Stimulated activated CD8-positive, alpha-beta memory T cell treated with anti-CD3 and anti-CD28 coated beads, Interleukin-4, amount 100 ng/mL, for 4 hours (primary cell): ENCODE measurements around the gene DPP4.
A peak's percentile ranks its signal among the peaks of the same experiment; 100 is the strongest.

Experiments
- DNase-seq, 2 donors: peaks; one replicate each; pipeline ENCODE4 v3.0.0-alpha.2; 2020; ENCODE audit warnings: low read depth in 2 of 2, low spot score in 1 of 2

Gene DPP4

DNA sequence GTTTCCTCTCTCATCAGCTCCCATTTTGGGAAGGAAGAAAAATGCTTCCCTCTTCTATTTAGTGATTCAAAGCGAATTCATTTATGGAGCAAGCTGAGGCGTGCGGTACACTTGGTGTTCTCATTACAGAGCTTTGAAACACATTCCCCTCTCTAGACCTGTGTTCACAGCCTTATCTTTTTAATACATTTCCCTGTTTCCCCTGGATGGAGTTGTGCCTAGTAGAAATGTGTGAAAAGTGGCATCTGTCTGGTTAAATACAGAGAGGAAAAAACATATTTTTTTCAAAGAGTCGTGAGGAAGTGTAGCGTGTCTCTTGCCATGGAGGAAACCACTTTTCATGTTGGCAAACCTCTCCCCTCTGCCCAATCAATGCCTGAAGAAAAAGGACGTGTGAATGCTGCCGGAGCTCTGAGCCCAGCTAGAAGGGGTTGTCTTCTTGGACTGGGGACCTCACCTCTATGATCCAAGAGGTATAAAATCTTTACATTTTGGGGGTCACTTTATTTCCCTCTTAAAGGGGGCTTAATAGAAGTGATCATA lies 52.4 kb downstream of the DPP4 start:
- DNase-seq: no peak

DNA sequence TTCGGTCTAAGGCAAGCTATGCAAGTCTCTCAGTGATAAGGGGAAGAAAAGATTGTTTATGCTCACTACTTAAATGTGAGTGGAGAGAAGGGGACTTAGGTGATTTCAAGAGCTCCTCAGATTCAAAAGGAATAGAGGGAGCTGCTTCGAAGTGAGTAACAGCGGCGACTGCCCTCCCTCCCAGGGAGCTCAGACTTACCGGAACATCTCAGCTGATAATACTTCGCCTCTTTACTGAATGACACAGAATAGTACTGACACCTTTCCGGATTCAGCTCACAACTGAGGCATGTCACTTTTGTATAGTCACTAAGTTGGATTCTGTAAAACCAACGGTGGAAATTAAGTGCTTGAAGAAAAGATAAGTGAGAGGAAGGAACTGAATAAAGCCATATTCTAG lies 55.5 kb downstream of the DPP4 start:
- no peak for DNase-seq

DNA sequence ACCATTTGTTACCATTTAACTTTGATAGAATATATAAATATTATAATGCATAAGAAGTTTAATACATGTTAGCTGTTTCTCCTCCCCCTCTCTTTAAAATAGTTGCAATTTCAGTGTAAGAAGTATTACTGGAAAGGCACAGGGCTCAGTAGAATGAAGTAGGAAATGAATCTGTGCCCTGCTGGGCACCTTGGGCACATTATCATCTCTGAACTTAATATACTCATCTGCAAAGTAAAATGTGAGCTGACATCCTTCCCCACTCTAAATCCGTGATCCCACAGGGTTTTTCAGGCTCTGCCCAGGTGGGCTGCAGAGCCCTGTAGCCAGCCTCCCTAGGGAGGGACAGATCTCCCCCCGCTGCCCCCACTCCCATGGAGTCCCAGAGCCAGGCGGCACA lies 56.8 kb downstream of the DPP4 start:
- no peak for DNase-seq

DNA sequence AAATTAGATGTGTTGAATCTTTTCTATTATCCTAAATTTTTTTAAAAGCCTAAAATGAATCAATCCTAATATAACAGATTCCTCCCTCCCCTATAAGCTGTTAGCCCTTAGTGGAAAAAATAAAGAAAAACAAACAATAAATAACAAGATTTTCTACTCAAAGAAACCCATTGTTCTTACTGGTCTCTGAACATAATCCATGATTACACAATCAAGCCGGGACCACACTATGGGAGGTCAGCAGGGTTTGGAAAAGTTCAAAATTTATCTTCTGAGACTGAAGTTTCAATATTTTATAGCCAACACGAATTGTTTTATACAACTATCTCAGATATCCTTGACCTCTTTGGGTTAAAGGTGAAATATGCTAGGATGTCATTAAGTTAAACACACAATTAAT lies 57.9 kb downstream of the DPP4 start:
- no peak for DNase-seq

DNA sequence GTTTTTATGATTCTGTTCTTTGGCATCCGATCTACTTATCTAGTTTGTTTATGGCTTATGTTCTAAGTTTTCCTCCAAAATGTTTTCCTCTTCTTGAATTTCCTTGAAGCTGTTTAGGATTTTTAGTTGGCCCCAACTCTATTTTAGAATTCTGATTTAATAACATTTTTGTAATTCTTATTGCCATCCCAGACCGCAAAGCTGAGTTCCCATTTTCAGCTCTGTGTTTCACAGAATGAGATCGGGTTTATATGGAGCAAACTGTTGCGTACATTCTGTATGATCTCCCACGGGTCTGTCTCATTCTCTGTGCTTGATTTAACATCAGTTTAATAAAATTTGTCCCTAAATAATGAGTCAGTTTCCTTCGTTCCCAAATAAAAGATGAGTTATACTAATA lies 59.3 kb downstream of the DPP4 start:
- no peak for DNase-seq

DNA sequence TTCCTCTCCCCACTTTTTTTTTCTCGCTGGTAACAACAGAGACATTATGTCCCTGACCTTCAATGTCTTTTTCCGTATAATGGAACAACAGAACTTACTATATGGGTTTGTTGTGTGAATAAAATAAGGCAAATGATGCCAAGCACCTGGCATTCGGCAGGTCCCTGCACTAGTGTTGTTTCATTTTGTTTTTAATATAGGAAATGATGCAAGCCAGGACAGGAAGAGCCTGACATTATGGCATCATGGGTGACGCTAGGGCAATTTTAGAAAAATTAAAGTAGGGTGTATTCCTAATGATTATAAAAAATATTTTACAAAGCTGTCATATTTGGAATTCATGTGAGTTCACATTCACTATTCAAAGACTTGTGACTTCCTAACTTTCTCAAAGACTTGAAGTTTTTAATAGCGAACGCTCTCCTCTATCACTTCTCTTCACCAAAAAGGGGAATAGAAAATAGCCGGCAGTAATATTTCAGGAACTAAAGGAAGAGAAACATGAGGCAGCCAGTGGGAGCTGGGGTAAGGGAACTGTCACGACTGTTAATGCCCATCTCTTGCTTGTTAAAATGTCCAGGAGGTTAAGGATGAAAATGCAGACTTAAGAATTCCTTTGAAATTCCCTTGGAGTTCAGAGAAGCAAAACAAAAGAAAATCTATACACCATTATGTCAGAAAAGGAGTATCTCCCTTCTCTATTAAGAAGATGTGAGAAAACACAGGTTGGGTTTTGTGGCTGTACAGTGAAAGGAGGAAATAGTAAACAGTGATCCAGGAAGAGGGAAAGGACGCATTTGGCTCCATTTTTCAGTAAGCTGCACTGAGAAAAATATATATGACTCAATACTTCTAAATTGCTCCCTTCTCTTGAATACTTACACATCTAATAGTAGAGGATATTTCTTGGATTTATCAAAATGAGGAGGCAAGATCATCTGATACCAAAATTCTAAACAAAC lies 60.2 kb downstream of the DPP4 start:
- no peak for DNase-seq

DNA sequence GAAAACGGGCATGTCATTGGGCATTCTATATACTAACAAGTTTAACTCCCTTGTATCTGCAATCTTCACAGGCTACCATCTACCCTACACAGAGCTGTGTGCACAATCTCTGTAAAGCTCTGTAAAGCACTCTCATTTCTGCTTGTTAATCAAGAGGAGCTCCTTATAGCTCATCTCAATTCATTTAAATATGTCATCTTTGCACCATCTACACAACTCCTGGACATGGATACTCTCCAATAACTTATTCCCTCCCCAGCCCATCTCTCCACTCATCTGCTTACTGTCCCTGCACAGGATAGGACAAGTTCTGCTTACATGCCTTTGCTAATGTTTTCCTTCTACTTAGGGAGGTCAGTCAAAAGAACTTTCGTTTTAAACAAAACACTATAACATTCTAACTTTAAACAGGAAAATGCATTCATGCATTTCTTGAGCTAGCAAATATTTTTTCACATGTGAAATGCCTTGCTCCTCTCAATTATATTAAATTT lies 61.4 kb downstream of the DPP4 start:
- no peak for DNase-seq

DNA sequence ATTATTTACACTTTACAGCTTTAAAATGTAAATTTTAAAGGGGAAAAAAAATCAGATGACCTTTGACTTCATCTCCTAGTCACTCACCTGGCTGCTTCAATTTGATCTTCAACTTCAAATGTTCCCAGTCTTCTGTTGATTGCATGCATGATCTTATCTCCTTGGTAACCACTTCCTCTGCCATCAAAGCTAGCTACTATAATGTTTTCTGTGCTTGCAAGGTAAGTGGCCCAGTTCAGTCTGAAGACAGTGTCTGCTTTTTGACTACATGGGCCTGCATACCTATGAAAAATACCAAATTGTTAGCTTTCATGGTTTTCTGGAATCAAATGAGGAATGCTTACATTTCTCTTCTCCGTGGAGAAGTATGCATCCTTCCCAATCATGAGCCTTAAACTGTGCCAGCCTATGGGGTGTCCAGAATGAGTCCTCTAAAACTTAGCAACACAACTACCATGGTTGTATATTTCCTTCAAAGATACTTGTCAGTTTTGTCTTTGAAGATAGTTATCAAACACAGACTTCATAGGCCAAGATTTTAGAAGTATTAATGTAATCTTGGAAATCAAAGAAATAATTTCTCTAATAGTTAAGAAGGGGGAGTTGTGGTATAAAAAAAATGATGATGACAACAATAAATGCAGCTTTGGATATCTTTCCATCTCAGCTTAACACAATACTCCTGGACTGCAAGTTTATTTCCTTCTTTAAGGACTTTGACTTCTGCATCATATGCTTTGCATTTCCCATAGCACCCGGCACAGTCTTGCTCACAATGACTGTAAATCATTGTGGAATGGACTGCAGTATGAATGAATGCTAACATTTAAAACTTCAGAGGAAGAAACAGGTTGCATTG lies 62.1 kb downstream of the DPP4 start:
- no peak for DNase-seq

DNA sequence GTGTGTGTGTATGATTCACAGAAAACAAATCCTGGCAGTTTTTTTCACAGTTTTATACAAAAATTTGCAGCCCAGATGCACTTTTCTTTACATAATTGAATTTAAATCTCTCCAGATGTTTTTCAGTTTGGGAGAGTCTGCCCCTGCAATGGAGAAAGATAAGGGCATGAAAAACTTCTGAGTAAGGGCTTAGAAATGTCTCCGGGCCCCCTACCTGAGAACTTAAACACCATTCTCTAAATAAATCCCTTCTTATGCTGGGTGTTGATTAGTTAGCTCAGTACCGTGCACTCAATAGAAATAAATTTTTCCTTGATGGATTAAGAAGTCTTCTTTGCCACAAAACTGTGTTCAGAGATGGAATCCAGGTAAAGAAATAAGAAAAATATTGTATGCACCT lies 64.5 kb downstream of the DPP4 start:
- DNase-seq: no peak

DNA sequence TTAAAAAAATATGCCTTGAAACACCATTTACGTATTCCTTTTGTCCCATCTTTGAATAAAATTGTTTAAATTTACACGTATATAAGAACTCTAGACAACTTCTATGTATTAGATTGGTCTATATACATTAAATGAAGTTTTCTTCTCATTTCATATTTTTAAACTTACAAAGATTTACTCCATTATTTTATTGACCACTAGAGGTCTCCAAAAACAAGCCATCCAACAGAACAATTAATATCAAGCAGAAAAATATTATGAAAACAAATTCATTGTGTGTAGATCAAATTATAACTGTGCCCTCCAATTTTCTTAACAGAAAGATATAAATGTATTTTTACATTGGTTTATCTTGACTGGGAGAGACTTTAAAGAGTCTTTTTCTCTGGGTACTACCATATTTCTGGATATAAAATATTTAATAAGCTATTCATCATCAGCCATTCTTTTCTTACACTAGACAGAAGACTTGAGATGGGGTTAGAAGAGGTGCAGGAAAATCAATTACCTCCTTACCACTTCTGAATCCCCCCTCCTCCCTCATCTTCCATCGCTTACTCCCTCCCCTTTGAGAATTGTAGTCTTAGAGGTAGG lies 66.5 kb downstream of the DPP4 start:
- no peak for DNase-seq

DNA sequence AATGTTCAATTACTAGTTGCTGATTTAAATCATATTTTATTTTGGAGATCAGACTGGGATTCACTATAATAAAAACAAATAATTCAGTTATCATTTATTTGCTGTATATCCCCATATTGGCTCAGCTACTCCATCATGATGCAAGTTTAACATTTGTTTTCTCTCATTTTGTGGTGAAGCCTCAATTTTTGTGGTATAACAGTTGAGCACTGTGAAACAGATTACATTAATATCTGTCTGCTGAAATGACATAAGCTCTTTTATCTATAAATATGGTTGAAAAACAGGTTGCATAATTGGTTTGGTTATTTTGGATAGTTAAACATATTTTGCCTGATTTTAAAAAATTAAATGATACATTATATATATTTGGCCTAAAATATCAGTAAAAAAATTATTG lies 67.7 kb downstream of the DPP4 start:
- no peak for DNase-seq

DNA sequence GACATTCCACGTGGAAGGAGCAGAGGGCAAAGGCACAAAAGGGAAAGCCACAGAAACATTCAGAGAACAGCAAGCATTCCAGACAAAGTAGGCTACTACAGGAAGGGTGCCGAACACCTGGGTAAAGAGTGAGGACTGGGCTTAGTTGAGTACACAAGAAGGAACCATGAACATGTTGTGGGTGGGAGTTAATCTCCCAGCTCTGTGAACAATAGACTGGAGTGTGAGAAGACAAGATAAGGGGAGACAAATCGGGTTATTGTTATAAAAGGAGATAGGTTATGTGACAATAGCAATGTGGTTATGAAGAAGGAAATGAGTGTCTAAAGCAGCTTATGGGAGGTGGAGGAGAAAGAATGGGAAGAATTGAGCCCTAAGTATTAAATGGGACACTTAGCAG lies 70.0 kb downstream of the DPP4 start:
- DNase-seq: no peak

DNA sequence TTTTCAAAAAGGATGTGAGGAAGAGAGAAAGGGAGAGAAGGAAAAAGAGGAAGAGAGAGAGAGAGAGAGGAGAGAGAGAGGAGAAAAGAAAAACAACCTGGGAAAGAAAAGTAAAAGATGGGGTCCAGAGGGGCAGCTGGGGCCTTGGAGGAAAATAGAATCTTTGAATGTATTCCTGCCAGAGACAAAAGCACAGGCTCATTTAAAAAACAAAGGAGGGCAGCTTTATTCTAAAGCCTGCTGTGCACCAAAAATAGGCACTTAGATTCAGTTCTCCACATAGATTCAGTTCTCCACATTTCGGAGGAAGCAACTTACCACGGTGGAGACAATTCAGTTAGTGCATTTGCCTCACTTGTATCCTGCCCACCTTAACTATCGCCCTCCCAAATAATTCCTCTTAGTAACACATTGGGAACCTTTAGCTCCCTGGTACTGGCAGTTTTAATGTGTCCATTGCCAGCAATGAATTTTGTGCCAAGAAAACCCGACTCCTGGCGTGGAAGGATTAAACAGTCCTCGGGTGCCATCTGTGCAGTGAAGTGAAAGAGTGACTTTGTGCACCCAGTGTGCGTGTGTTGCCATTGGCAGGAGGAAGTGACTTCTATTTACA lies 71.3 kb downstream of the DPP4 start:
- DNase-seq: no peak

DNA sequence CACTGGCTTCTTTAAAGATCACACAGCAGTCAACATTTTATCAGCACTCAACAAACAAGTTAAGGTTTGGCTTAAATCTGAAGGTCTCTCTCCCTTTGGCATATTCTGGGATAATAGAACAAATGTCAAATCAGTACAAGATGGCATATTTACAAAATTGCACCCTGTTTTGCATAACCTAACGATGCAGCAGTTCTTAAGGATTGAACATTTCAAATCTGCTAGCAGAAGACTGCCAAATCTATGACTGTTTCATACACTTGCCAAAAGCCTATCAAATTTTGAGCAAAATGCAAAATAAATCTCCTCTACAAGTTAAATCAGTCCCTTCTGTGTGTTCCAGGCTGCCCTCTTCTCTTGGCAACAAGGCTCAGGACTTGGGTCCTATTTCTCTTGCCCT lies 73.6 kb downstream of the DPP4 start:
- no peak for DNase-seq

DNA sequence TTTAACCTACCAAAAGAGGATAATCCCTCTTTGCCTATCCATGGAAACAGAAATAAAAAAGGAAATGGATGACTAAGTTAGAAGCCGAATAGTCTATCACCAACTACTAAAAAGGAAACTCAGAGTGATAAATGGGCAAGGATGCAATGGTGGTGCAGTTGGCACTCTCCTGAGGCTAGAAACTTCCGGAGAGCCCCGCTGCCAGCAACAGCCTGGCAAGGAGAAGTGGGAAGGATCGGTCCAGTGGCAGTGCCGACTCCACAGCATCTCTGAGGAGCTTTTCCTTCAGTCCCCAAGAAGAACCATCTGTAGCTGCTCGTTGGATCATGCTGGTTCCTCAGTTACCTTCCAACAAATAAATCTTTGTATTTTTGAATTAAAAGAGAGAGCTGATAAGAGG lies 74.7 kb downstream of the DPP4 start:
- no peak for DNase-seq

DNA sequence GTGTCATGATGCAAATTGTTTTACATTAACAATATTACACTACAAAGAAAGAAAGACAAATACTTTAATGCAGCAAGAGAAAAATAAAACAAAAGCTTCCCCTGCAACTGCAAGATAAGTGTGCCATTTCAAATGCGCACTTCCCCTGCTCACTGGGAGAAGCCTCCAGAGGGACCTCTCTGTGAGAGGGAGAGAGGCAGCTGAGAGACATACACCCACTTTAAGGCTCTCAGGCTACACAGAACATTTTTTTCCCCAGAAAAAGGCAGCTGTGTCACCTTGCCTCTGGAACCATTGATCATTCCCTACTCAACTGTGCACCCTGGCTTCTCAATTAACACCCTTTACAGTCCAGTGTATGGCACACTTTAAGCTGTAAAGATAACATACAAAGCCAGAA lies 75.2 kb downstream of the DPP4 start:
- DNase-seq: no peak

DNA sequence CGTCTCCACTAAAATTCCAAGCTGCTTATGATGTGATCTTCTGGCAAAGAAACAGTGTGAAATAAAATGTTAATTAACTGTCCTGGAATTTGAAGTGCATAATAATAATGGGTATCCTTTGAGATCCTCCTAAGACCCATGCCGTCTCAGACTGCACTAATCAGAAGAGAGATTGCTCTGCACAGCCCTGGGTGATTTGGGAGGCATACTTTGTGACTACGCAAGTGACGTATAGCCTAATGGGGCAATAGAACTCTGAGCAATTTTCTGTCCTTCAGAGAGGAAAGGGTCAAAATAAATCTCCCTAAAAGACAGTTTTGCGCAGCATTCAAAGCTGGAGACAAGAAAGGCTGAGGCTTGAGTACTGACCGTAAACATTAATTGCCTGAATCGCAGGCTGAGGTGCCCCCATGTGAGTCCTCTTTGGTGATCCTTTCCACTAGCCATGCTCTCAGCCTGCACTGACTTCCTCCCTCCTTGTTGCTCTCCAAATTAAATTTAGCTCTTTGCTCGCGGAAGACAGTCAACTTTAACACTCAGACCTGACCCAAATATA lies 76.0 kb downstream of the DPP4 start:
- DNase-seq: no peak

DNA sequence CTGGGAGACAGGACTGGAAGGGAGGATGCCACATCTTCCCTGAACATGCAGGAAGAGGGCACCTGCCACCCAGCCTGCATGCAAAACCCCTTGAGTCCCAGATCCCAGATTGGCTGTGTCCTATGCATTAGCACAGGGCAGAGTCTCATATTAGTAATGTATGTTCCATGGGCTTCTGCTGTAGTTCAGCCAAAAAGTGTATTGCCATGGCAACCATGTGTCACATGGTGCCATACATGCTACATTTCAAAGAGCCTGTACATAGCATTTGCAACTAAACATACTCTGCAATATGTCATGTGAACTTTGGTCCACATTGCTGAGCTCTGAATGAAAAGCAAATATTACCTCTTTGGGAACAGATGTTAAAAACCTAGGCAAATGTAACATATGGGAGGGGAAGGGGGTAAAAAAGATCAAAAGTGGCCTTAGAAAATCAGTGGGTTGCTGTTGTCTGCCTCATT lies 78.4 kb downstream of the DPP4 start:
- no peak for DNase-seq

DNA sequence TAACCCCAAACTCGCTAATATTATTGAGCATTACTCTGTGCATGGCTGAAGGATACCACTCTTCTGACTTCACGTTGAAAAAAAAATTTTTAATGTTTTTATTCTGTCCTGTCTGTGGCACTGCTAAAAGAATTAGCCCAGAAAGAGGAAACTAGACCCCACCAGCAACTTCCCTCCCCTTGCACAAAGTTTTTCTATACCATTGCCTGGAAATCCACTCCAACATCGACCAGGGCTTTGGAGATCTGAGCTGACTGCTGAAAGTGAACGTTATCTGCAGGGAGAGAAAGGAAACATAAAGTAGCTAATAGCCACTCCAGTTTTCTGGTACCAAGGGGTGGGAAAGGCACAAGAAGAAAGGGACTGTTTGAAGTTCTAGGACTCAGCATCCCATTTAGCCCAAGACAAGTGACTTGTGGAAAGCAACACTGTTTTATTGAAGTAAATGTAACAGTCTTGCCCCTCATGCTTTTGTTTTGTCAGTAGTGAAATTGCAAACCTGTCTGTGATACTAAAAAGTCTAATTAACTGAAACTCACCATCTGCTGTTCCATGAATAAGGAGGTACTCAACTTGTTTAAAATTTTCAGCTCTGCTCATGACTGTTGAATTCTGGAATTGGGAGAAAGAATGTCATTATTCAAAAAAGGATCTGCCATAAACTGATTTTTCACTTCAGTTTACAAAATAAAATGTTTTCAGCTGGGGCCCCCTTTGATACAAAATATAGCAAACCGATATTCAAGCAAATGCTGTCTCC lies 79.1 kb downstream of the DPP4 start:
- DNase-seq: no peak

DNA sequence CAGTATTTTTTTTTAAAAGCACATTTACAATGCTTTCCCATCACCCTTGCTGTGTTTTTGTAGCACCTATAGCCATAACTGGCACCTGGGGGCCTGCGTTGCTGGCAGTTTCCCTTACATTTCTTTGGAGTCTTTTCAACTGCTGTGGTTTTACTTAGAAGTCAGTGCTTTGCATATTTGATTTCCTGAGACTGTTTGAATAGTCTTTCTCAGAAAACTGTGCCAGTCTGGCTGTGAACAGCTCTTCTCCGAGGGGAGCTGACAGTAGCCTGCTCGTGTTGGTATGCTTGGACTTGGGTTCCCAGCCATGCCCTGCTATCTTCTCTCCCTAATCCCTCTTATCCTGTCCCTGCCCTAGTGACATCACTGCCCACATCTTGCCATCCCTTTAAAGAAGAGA lies 81.5 kb downstream of the DPP4 start:
- DNase-seq: peak in 1 of 2 donors; percentile 11
